CD4-positive, alpha-beta T cell (primary cell): ENCODE measurements around the gene PPARD. TPM values are rescaled to one million over a fixed set of nuclear protein-coding genes. Genes with fewer than 3 reads are reported as not detected.

Experiments
- ATAC-seq: fragments of 200-7000 bp; cut with Tn5 transposase; one replicate; pipeline ENCODE4 v1.10.0; 2022; ENCODE audit warnings: mild to moderate bottlenecking; ENCODE audit not compliant: poor library complexity
- CTCF ChIA-PET: fragments of 350-600 bp; sonication (Branson Sonifier 250); formaldehyde crosslinking; loops from one replicate; lab custom pipeline; 2021; ENCODE audit warnings: antibody characterized with exemption, inconsistent platforms; lab: Charles Lee
- POLR2A ChIA-PET: fragments of 350-600 bp; sonication (Branson Sonifier 250); formaldehyde crosslinking; loops from one replicate; lab custom pipeline; 2021; ENCODE audit warnings: antibody characterized with exemption, inconsistent platforms; lab: Charles Lee
- DNase-seq, 14 experiments: peaks; one replicate each; pipeline ENCODE4 v3.0.0-alpha.2; 2013 to 2020; ENCODE audit warnings: mixed read lengths in 2 of 14
- H3K27ac ChIP-seq, 2 donors: one replicate each; pipeline versions ENCODE4 v1.5.1 to v1.7.0; 2013; ENCODE audit warnings: low read length in 2 of 2, low read depth in 1 of 2, mild to moderate bottlenecking in 1 of 2
- H3K27me3 ChIP-seq, 2 experiments: 1 replicate in 1 of 2; 2 replicates in 1 of 2; pipeline versions ENCODE4 v1.6.1 to v1.7.0; 2013; ENCODE audit warnings: low read length in 2 of 2, control low read depth in 1 of 2, mild to moderate bottlenecking in 1 of 2, moderate library complexity in 1 of 2; ENCODE audit not compliant: insufficient read depth in 2 of 2, control insufficient read depth in 1 of 2
- H3K36me3 ChIP-seq: one replicate; pipeline ENCODE4 v1.6.1; 2013; ENCODE audit warnings: low read length, control low read depth; ENCODE audit not compliant: insufficient read depth
- H3K4me1 ChIP-seq: one replicate; pipeline ENCODE4 v1.6.1; 2013; ENCODE audit warnings: low read length, control low read depth; ENCODE audit not compliant: insufficient read depth
- H3K4me3 ChIP-seq: one replicate; pipeline ENCODE4 v1.5.1; 2013; ENCODE audit warnings: mild to moderate bottlenecking, low read length, moderate library complexity
- H3K9me3 ChIP-seq, 2 experiments: 1 replicate in 1 of 2; 2 replicates in 1 of 2; pipeline versions ENCODE4 v1.6.1 to v1.7.0; 2013; ENCODE audit warnings: low read length in 2 of 2, mild to moderate bottlenecking in 2 of 2, control low read depth in 1 of 2, moderate library complexity in 1 of 2; ENCODE audit not compliant: control insufficient read depth in 1 of 2, insufficient read depth in 1 of 2
- H3K27ac Mint-ChIP-seq: one replicate; pipeline ENCODE4 v1.8.0; 2020; ENCODE audit warnings: mixed read lengths
- H3K27me3 Mint-ChIP-seq: one replicate; pipeline ENCODE4 v1.8.0; 2021; ENCODE audit warnings: mixed read lengths
- H3K36me3 Mint-ChIP-seq: one replicate; pipeline ENCODE4 v1.8.0; 2021; ENCODE audit warnings: low read depth, mixed read lengths
- H3K4me1 Mint-ChIP-seq: one replicate; pipeline ENCODE4 v1.8.0; 2021; ENCODE audit warnings: low read depth, mixed read lengths
- H3K4me3 Mint-ChIP-seq: one replicate; pipeline ENCODE4 v1.8.0; 2020; ENCODE audit warnings: mild to moderate bottlenecking, mixed read lengths
- H3K9me3 Mint-ChIP-seq: one replicate; pipeline ENCODE4 v1.8.0; 2020; ENCODE audit warnings: mixed read lengths
- CTCF ChIP-seq: fragments of 200-600 bp; IDR thresholded peaks from one replicate; pipeline ENCODE4 v1.8.0; 2022; ENCODE audit warnings: antibody characterized with exemption, mild to moderate bottlenecking
- intact Hi-C, 2 experiments: fragments of 100-400 bp; cut with DNase I in 1 of 2; cut with micrococcal nuclease in 1 of 2; formaldehyde crosslinking; loops; one replicate each; pipeline versions ENCODE4 v1.15.1 to v1.9.0; 2023 to 2025; cut with DNase I, micrococcal nuclease
- total RNA-seq, 174 experiments: library from RNA in 2 of 174; stranded (reverse) in 2 of 174; gene quantifications; one replicate each; pipeline ENCODE4 v1.2.3 and lab custom pipeline; 2021 to 2026

PPARD gene
- total RNA-seq, 2 experiments from 2014 or later = 34.1 to 37.0 TPM

- DNase-seq (no peak), ATAC-seq (no peak)
- Mint-ChIP-seq H3K36me3 (peaks cover 43% of the 10 kb centered on the region), H3K9me3 (no peaks in the 10 kb centered on the region), H3K4me3 (no peak overlapping the region), H3K27ac (no peak overlapping the region), H3K4me1 (peaks cover 31% of the 10 kb centered on the region), H3K27me3 (no peaks in the 10 kb centered on the region)
- no peaks in the 10 kb centered on the region for H3K9me3 ChIP-seq
- no peak overlapping the region for H3K27ac ChIP-seq
- intact Hi-C loops = loop anchor here in 1 of 2 experiments (5.0 kb wide), 1 partner anchor 264 kb away; the partner anchor contains the start of gene ARMC12
- H3K27me3 ChIP-seq = no peaks in the 10 kb centered on the region
- POLR2A ChIA-PET = interaction anchor here (0.6 to 1.1 kb wide), 3 partner anchors 174 to 1247 kb away, joined by 3 to 6 read pairs (median 3); partner anchors contain the start of gene ZNF76
- H3K4me3 ChIP-seq = no peak overlapping the region
- CTCF ChIA-PET = interaction anchor here (1.8 kb wide), 1 partner anchor 23 kb away, joined by 6 read pairs; no protein-coding TSS in a partner anchor
- TF ChIP-seq CTCF = no peak
- peaks cover 38% of the 10 kb centered on the region for H3K4me1 ChIP-seq
- H3K36me3 ChIP-seq = peaks cover 53% of the 10 kb centered on the region
These were observed 130.9 kb downstream of the PPARD start for GRCh38 chr6:35473075-35473849.

- H3K27me3 Mint-ChIP-seq = no peaks in the 10 kb centered on the region
- DNase-seq (no peak), ATAC-seq (no peak)
- H3K27ac ChIP-seq = no peak overlapping the region
- no peak overlapping the region for H3K4me3 ChIP-seq
- H3K9me3 ChIP-seq = no peaks in the 10 kb centered on the region
- H3K9me3 Mint-ChIP-seq = no peaks in the 10 kb centered on the region
- intact Hi-C loops = loop anchor here in 1 of 2 experiments (5.0 kb wide), 1 partner anchor 264 kb away; the partner anchor contains the start of gene ARMC12
- peaks cover 28% of the 10 kb centered on the region for H3K4me1 Mint-ChIP-seq
- CTCF ChIA-PET = interaction anchor here (1.8 kb wide), 1 partner anchor 24 kb away, joined by 6 read pairs; no protein-coding TSS in a partner anchor
- no peaks in the 10 kb centered on the region for H3K27me3 ChIP-seq
- peaks cover 50% of the 10 kb centered on the region for H3K36me3 ChIP-seq
- no peak for TF ChIP-seq CTCF
- H3K4me1 ChIP-seq = peaks cover 35% of the 10 kb centered on the region
- H3K4me3 Mint-ChIP-seq = no peak overlapping the region
- no peak overlapping the region for H3K27ac Mint-ChIP-seq
- POLR2A ChIA-PET = interaction anchor here (1.1 kb wide), 1 partner anchor 214 kb away, joined by 3 read pairs; the partner anchor contains the start of gene ZNF76
- H3K36me3 Mint-ChIP-seq = peaks cover 37% of the 10 kb centered on the region
These were observed 131.4 kb downstream of the PPARD start for GRCh38 chr6:35473850-35474130.

- ChIA-PET POLR2A (interaction anchor here (1.1 kb wide), 1 partner anchor 215 kb away, joined by 3 read pairs; the partner anchor contains the start of gene ZNF76), CTCF (no interaction called here)
- DNase-seq = no peak
These were observed 132.0 kb downstream of the PPARD start for GRCh38 chr6:35474131-35474941.

More at GRCh38 chr6:35474131-35474941, 132.0 kb downstream of the PPARD start:
- no peaks in the 10 kb centered on the region for H3K9me3 ChIP-seq
- peaks cover 45% of the 10 kb centered on the region for H3K36me3 ChIP-seq
- Mint-ChIP-seq H3K4me3 (no peak overlapping the region), H3K4me1 (peaks cover 26% of the 10 kb centered on the region), H3K27me3 (no peaks in the 10 kb centered on the region), H3K36me3 (peaks cover 32% of the 10 kb centered on the region), H3K27ac (no peak overlapping the region), H3K9me3 (no peaks in the 10 kb centered on the region)
- intact Hi-C loops = loop anchor here in 1 of 2 experiments (5.0 kb wide), 1 partner anchor 263 kb away; the partner anchor contains the start of gene ARMC12
- ATAC-seq = no peak
- peaks cover 30% of the 10 kb centered on the region for H3K4me1 ChIP-seq
- TF ChIP-seq CTCF = no peak
- no peaks in the 10 kb centered on the region for H3K27me3 ChIP-seq
- H3K27ac ChIP-seq = no peak overlapping the region
- no peak overlapping the region for H3K4me3 ChIP-seq
